Measurements from ENCODE around the gene PLS3. TPM values are rescaled to one million over a fixed set of nuclear protein-coding genes. Genes with fewer than 3 reads are reported as not detected.

The PLS3 gene
- total and polyA plus RNA-seq, 12 donors, result 18.7 to 132 (median 50.3) TPM

DNA sequence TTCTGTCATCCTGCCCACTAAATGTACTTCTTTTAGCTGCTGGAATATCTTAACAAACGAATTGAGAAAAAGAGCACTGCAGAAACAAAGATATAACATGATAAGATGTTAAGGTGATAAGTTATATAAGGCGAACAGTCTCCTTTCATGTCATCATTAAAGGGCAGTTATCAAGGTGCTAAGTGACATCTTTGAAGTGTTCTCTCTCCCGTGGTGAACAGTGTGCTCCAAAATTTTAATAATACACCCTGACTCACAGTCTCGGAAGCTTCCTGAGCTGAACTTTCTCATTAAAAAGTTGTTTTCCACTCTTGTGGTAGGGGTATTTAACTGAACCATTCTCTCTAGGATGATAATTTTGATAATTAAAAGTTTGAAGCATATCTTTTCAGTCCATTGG is 61.6 kb downstream of the PLS3 start:
- WGBS, 4 donors, result 53 to 84% (median 68%) methylated on average over 4 of the region's 4 CpGs
- H3K9me3 ChIP-seq (replicated peaks in 1 of 3), result no peaks in the 10 kb centered on the region
- H3K27me3 ChIP-seq, result peaks cover 7% of the 10 kb centered on the region
- TF ChIP-seq, protein P1, sequence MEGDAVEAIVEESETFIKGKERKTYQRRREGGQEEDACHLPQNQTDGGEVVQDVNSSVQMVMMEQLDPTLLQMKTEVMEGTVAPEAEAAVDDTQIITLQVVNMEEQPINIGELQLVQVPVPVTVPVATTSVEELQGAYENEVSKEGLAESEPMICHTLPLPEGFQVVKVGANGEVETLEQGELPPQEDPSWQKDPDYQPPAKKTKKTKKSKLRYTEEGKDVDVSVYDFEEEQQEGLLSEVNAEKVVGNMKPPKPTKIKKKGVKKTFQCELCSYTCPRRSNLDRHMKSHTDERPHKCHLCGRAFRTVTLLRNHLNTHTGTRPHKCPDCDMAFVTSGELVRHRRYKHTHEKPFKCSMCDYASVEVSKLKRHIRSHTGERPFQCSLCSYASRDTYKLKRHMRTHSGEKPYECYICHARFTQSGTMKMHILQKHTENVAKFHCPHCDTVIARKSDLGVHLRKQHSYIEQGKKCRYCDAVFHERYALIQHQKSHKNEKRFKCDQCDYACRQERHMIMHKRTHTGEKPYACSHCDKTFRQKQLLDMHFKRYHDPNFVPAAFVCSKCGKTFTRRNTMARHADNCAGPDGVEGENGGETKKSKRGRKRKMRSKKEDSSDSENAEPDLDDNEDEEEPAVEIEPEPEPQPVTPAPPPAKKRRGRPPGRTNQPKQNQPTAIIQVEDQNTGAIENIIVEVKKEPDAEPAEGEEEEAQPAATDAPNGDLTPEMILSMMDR (IDR thresholded peaks at IDR 0.05), result no peak
- no peak for TF ChIP-seq POLR2A (IDR thresholded peaks at IDR 0.05)
- H3K27ac ChIP-seq, result no peak overlapping the region
- H3K4me1 ChIP-seq (replicated peaks in 1 of 2), result no peaks in the 10 kb centered on the region
- intact Hi-C loops (cut with DNase I), result no loop called here
- no peak overlapping the region for H3K4me3 ChIP-seq
- H3K36me3 ChIP-seq (replicated peaks in 1 of 2), result no peaks in the 10 kb centered on the region
- no peak for DNase-seq

DNA sequence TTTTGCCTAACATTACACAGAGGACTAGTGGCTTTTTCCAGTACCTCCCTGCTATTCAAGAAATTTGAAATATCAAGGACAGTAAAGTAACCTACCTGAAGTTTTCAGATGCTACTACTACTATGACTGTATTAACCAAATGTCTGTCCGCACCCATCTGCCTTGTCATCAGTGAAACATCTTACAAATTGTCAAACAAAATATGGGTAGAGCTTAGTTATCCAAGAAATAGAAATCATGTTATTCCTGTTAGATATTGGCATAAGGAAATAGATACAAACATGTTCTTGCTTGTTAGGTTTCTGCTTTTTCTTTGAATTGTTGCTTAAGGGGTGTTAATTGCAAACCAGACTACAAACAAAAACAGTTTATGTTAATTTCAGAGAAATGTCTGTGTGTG is 63.9 kb downstream of the PLS3 start:
- Histone ChIP-seq H3K27ac (no peak overlapping the region), H3K4me3 (no peak overlapping the region), H3K9me3 (replicated peaks in 1 of 3) (no peaks in the 10 kb centered on the region), H3K36me3 (replicated peaks in 1 of 2) (no peaks in the 10 kb centered on the region), H3K4me1 (replicated peaks in 1 of 2) (no peaks in the 10 kb centered on the region), H3K27me3 (no peaks in the 10 kb centered on the region)
- no peak for DNase-seq
- intact Hi-C loops (cut with DNase I), result no loop called here
- 79 to 100% (median 88%) methylated on average over 1 of the region's 1 CpG for WGBS, 4 donors
- TF ChIP-seq, protein P1 (IDR thresholded peaks at IDR 0.05), result no peak

DNA sequence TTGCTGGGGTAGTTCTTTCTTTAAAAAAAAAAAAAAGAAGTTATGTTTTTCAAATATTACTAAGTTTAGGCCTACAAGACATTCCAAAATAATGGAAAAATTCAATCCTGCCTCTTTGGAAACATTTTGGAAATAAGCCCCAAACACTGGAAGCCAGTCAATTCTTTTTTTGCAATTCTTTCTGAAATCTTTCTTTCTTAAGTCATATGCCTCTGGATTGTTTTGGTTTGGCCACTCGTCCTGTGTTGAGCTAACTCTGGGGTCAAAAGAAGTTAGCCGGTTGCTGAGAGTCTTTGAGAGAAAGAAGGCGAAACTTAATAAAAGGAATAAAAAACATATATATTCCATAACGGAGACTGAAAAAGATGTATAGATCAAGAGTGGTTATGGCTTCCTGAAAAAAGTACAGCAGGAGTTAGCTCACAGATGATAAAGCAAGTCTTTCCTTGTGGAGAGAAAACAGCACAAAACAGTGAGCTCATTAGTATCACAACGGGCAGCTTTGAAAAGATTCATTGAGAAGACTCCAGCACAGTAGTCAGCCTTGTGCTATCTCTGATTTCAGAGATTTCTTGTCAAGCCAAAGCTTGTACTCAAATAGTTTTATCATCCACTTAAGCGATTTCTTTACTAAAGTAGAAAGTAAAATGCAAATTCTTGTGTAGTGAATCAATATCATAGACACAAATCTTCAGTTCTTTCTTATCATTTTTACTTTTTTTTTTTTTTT is 64.8 kb downstream of the PLS3 start:
- peak in 1 of 7 donors; percentile 11 for DNase-seq
- Histone ChIP-seq H3K27ac (peak overlapping the region in 1 of 5 donors; percentile 53), H3K4me1 (replicated peaks in 1 of 2) (no peaks in the 10 kb centered on the region), H3K27me3 (no peaks in the 10 kb centered on the region), H3K36me3 (replicated peaks in 1 of 2) (no peaks in the 10 kb centered on the region), H3K4me3 (no peak overlapping the region), H3K9me3 (replicated peaks in 1 of 3) (no peaks in the 10 kb centered on the region)
- WGBS, 4 donors, result 49 to 59% (median 53%) methylated on average over 6 of the region's 6 CpGs
- intact Hi-C loops (cut with DNase I), result no loop called here
- no peak for TF ChIP-seq POLR2A (IDR thresholded peaks at IDR 0.05)
- TF ChIP-seq, protein P1 (IDR thresholded peaks at IDR 0.05), result no peak

DNA sequence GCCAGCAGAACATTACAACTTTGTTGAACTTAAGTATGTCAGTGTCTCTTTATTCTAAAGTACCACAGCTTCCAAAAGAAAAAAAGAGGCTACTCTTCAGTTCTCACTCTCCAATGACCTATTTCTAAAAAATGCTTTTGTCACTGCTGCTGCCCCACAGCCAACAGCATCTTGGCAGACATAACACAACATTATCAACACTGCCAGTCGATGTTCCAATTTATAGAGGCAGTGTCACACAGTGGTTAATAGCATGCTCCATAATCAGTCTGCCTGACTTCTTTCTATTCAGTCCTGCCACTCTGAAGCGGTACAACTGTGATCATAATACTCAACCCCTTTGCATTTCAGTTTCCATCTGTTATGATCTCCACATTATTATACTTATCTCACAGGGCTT is 69.2 kb downstream of the PLS3 start:
- 59 to 73% (median 60%) methylated on average over 2 of the region's 2 CpGs for WGBS, 4 donors
- Histone ChIP-seq H3K36me3 (replicated peaks in 1 of 2) (no peaks in the 10 kb centered on the region), H3K27me3 (peaks cover 5% of the 10 kb centered on the region), H3K4me1 (replicated peaks in 1 of 2) (no peaks in the 10 kb centered on the region), H3K4me3 (no peak overlapping the region), H3K27ac (no peak overlapping the region), H3K9me3 (replicated peaks in 1 of 3) (no peaks in the 10 kb centered on the region)
- intact Hi-C loops (cut with DNase I), result no loop called here
- TF ChIP-seq POLR2A (IDR thresholded peaks at IDR 0.05), result no peak
- TF ChIP-seq, protein P1 (IDR thresholded peaks at IDR 0.05), result no peak
- DNase-seq, result peak in 1 of 7 donors; percentile 10
